T-cell (primary cell): Measurements from ENCODE around the gene UBE3A. TPM values are rescaled to one million over a fixed set of nuclear protein-coding genes. Genes with fewer than 3 reads are reported as not detected.

Experiments used
- ATAC-seq, 4 experiments: fragments of 200-7000 bp in 3 of 4; fragments of 150-1000 bp in 1 of 4; cut with Tn5 transposase; replicated peaks in 1 of 4; 1 replicate in 3 of 4; 2 replicates in 1 of 4; pipeline ENCODE4 v1.10.0; 2021; ENCODE audit warnings: moderate library complexity in 3 of 4, mild to moderate bottlenecking in 2 of 4, moderate number of reproducible peaks in 1 of 4
- CTCF ChIA-PET, 2 donors: fragments of 300-600 bp; sonication (Branson Sonifier 250); formaldehyde crosslinking; loops; one replicate each; lab custom pipeline; 2022; ENCODE audit warnings: antibody characterized with exemption in 2 of 2; lab: Charles Lee
- POLR2A ChIA-PET, 2 donors: fragments of 300-600 bp; sonication (Branson Sonifier 250); formaldehyde crosslinking; loops; one replicate each; lab custom pipeline; 2022; ENCODE audit warnings: antibody characterized with exemption in 2 of 2; lab: Charles Lee
- DNase-seq, 35 experiments: peaks; one replicate each; pipeline versions ENCODE4 v3.0.0 to v3.0.0-alpha.2; 2013 to 2023
- H3K27ac ChIP-seq: one replicate; pipeline ENCODE4 v1.5.1; 2013; ENCODE audit warnings: low read length
- H3K27me3 ChIP-seq, 2 experiments: replicated peaks in 1 of 2; 1 replicate in 1 of 2; 2 replicates in 1 of 2; pipeline versions ENCODE4 v1.6.1 to v1.7.0; 2013; ENCODE audit warnings: low read length in 1 of 2, mixed read lengths in 1 of 2; ENCODE audit not compliant: control insufficient read depth in 2 of 2, insufficient read depth in 2 of 2; ENCODE audit errors: extremely low read depth in 1 of 2
- H3K36me3 ChIP-seq, 2 donors: 1 replicate in 1 of 2; 2 replicates in 1 of 2; pipeline versions ENCODE4 v1.6.1 to v1.7.0; 2013; ENCODE audit warnings: low read length in 1 of 2; ENCODE audit not compliant: control insufficient read depth in 2 of 2, insufficient read depth in 1 of 2; ENCODE audit errors: extremely low read depth in 1 of 2
- H3K4me1 ChIP-seq, 2 experiments: 1 replicate in 1 of 2; 2 replicates in 1 of 2; pipeline versions ENCODE4 v1.6.1 to v1.7.0; 2013; ENCODE audit warnings: low read length in 2 of 2, mixed read lengths in 1 of 2; ENCODE audit not compliant: insufficient read depth in 2 of 2, control insufficient read depth in 1 of 2; ENCODE audit errors: extremely low read depth in 1 of 2
- H3K4me3 ChIP-seq, 2 donors: 1 replicate in 1 of 2; 2 replicates in 1 of 2; pipeline versions ENCODE4 v1.5.1 to v1.7.0; 2013; ENCODE audit warnings: mild to moderate bottlenecking in 2 of 2, low read length in 1 of 2, moderate library complexity in 1 of 2; ENCODE audit not compliant: control insufficient read depth in 1 of 2; ENCODE audit errors: extremely low read depth in 1 of 2
- H3K9me3 ChIP-seq: 2 replicates; pipeline ENCODE4 v1.7.0; 2013
- H3K27ac Mint-ChIP-seq, 2 donors: one replicate each; pipeline ENCODE4 v1.8.0; 2020 to 2021; ENCODE audit warnings: mild to moderate bottlenecking in 2 of 2, mixed read lengths in 2 of 2
- H3K27me3 Mint-ChIP-seq, 2 donors: one replicate each; pipeline ENCODE4 v1.8.0; 2021 to 2022; ENCODE audit warnings: mixed read lengths in 2 of 2
- H3K36me3 Mint-ChIP-seq: one replicate; pipeline ENCODE4 v1.8.0; 2021; ENCODE audit warnings: mixed read lengths
- H3K4me1 Mint-ChIP-seq, 3 donors: one replicate each; pipeline ENCODE4 v1.8.0; 2020 to 2022; ENCODE audit warnings: mixed read lengths in 3 of 3, mild to moderate bottlenecking in 1 of 3
- H3K4me3 Mint-ChIP-seq, 3 donors: one replicate each; pipeline ENCODE4 v1.8.0; 2020 to 2022; ENCODE audit warnings: mild to moderate bottlenecking in 3 of 3, mixed read lengths in 3 of 3, moderate library complexity in 3 of 3
- H3K9me3 Mint-ChIP-seq, 3 donors: one replicate each; pipeline ENCODE4 v1.8.0; 2020 to 2022; ENCODE audit warnings: mixed read lengths in 3 of 3
- WGBS: methylation state at CpG from one replicate; pipeline ENCODE4 v1.1.5; 2013; ENCODE audit warnings: missing lambda C conversion rate; ENCODE audit not compliant: insufficient coverage; 5-methylcytosine and 5-hydroxymethylcytosine counted together
- total RNA-seq, 35 experiments: library from RNA in 6 of 35; stranded (reverse) in 6 of 35; fragments of 120-200 nt in 1 of 35; gene quantifications; one replicate each; pipeline versions ENCODE4 v1.2.1 to v1.2.4 and lab custom pipeline; 2013 to 2026

The UBE3A gene
- total RNA-seq, 5 donors from 2014 or later (not counting 1 experiment from before 2014, with no cell fraction given): 115 to 119 (median 118) TPM

DNA sequence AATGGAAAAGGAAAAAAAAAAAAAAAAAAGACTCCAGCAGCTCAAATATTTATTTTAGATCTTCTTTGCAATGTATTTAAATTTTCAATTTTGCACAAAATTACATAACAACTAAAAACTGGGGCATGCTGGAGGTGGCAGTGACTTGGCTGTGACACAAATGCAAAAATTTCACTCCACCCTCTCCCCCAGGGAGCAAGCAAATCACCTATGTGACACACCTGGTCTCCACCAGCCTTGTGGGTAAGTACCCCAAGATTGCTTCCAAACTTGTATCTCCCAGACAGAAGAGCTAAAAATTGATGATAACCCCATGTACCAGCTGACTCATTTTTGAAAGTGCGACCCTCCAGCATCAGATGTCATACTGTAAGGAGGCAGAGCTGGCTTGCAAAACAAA is 32.0 kb downstream of the UBE3A start:
- ATAC-seq: no peak
- no peak overlapping the region for H3K4me3 Mint-ChIP-seq
- POLR2A ChIA-PET: interaction anchor here in 1 of 2 donors (0.7 kb wide), 1 partner anchor 16 kb away, joined by 4 read pairs; no protein-coding TSS in a partner anchor

DNA sequence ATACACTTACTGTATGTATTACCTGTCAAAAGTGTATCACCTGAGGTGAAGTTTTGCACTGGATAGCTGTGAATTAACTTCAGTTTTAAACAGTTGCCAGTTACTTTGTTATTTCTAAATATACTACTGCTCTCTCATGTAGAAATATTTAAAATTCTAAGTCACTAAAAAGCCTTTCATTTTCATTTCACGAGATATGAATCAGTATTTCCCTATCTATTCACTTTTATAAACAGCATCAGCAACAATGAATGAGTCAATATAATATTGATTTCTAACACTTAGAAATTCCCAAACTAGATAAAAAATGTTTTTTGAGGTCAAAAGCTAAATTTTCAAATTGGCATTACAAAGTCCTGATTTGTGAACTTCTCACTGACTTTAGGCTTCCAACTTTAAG is 32.6 kb downstream of the UBE3A start:
- H3K4me3 ChIP-seq: no peak overlapping the region
- ATAC-seq: no peak
- H3K27ac ChIP-seq: no peak overlapping the region
- CTCF ChIA-PET: interaction anchor here (0.5 to 0.6 kb wide), 3 partner anchors 10 to 1306 kb away, joined by 3 to 5 read pairs (median 4); no protein-coding TSS in a partner anchor
- peaks cover 2 to 7% of the 10 kb centered on the region in 2 experiments for H3K4me1 ChIP-seq
- Mint-ChIP-seq H3K4me1 (peaks cover 34 to 49% (median 36%) of the 10 kb centered on the region in 3 donors), H3K36me3 (peaks cover 67% of the 10 kb centered on the region), H3K27me3 (no peaks in the 10 kb centered on the region), H3K27ac (no peak overlapping the region), H3K4me3 (no peak overlapping the region), H3K9me3 (peaks cover 3 to 13% (median 9%) of the 10 kb centered on the region in 3 donors)
- no peaks in the 10 kb centered on the region for H3K27me3 ChIP-seq
- POLR2A ChIA-PET: interaction anchor here in 1 of 2 donors (0.6 to 0.7 kb wide), 2 partner anchors 16 to 26 kb away, joined by 3 to 4 read pairs; no protein-coding TSS in a partner anchor
- H3K9me3 ChIP-seq: no peaks in the 10 kb centered on the region
- H3K36me3 ChIP-seq: peaks cover 0 to 22% of the 10 kb centered on the region in 2 donors
- DNase-seq: no peak
- no CpG with 5 or more reads among the region's 1 CpG for WGBS

More for the DNA sequence above, 32.0 kb downstream of the UBE3A start:
- Histone ChIP-seq H3K27ac (no peak overlapping the region), H3K27me3 (no peaks in the 10 kb centered on the region), H3K36me3 (peaks cover 0 to 22% of the 10 kb centered on the region in 2 donors), H3K4me1 (peaks cover 2 to 9% of the 10 kb centered on the region in 2 experiments), H3K9me3 (no peaks in the 10 kb centered on the region), H3K4me3 (no peak overlapping the region)
- CTCF ChIA-PET: interaction anchor here in 1 of 2 donors (0.6 kb wide), 1 partner anchor 61 kb away, joined by 5 read pairs; no protein-coding TSS in a partner anchor
- Mint-ChIP-seq H3K4me1 (peaks cover 34 to 49% (median 35%) of the 10 kb centered on the region in 3 donors), H3K9me3 (peaks cover 3 to 13% (median 9%) of the 10 kb centered on the region in 3 donors), H3K27me3 (no peaks in the 10 kb centered on the region), H3K36me3 (peaks cover 61% of the 10 kb centered on the region), H3K27ac (no peak overlapping the region)
- 43% methylated on average over 1 of the region's 1 CpG for WGBS
- no peak for DNase-seq

DNA sequence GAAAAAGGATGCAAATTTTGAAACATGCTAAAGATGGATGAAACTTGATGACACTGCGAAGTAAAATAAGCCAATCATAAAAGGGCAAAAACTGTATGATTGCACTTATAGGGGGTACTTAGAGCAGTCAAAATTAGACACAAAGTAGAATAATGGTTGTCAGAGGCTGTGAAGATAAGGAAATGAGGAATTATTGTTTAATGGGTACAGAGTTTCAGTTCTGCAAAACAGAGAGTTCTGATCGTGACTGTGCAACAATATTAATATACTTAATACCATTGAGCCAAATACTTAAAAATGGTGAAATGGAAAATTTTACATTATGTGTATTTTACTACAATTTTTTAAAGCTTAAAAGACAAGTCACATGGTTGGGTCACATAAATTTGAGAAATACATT is 35.1 kb downstream of the UBE3A start:
- DNase-seq: no peak
- Mint-ChIP-seq H3K4me3 (no peak overlapping the region), H3K27ac (no peak overlapping the region), H3K4me1 (peaks cover 20 to 44% (median 27%) of the 10 kb centered on the region in 3 donors), H3K36me3 (peaks cover 82% of the 10 kb centered on the region), H3K9me3 (peaks cover 3 to 13% (median 9%) of the 10 kb centered on the region in 3 donors), H3K27me3 (no peaks in the 10 kb centered on the region)
- peaks cover 2 to 3% of the 10 kb centered on the region in 2 experiments for H3K4me1 ChIP-seq
- H3K9me3 ChIP-seq: no peaks in the 10 kb centered on the region
- H3K36me3 ChIP-seq: peaks cover 0 to 22% of the 10 kb centered on the region in 2 donors
- CTCF ChIA-PET: interaction anchor here in 1 of 2 donors (0.6 kb wide), 1 partner anchor 31 kb away, joined by 3 read pairs; no protein-coding TSS in a partner anchor
- no peak for ATAC-seq
- H3K4me3 ChIP-seq: no peak overlapping the region
- 100% methylated on average over 1 of the region's 2 CpGs for WGBS
- POLR2A ChIA-PET: no interaction called here
- no peaks in the 10 kb centered on the region for H3K27me3 ChIP-seq
- no peak overlapping the region for H3K27ac ChIP-seq

DNA sequence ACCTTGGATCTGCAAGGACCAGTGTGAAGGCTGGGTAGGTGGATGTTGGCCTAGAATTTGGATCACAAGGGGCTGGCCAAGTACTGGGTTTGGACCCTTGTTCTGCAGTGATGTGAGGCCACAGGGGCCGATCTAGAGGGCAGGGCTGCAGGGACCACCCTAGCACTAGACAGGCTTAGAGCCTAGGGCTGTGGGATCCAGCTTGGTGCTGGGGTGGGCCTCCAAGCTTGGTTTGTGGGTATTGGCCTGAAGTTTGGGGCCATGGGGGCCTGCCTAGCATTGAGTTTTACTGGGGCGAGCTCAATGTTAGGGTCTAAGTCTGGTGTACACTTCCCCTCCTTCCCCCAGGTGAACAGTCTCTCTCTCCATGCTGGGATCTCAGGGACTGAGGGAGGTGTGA is 36.5 kb downstream of the UBE3A start:
- peaks cover 90% of the 10 kb centered on the region for H3K36me3 Mint-ChIP-seq
- ATAC-seq (no peak), DNase-seq (no peak)
- POLR2A ChIA-PET: interaction anchor here in 1 of 2 donors (0.6 kb wide), 1 partner anchor 9 kb away, joined by 3 read pairs; no protein-coding TSS in a partner anchor
- Histone ChIP-seq H3K36me3 (peaks cover 0 to 22% of the 10 kb centered on the region in 2 donors), H3K27ac (no peak overlapping the region), H3K4me3 (no peak overlapping the region), H3K4me1 (peaks cover 0 to 3% of the 10 kb centered on the region in 2 experiments), H3K9me3 (no peaks in the 10 kb centered on the region), H3K27me3 (no peaks in the 10 kb centered on the region)
- H3K27me3 Mint-ChIP-seq: no peaks in the 10 kb centered on the region
- no peak overlapping the region for H3K27ac Mint-ChIP-seq
- H3K4me3 Mint-ChIP-seq: no peak overlapping the region
- CTCF ChIA-PET: no interaction called here
- 100% methylated on average over 1 of the region's 2 CpGs for WGBS
- H3K4me1 Mint-ChIP-seq: peaks cover 30 to 48% (median 31%) of the 10 kb centered on the region in 3 donors
- peaks cover 3 to 13% (median 9%) of the 10 kb centered on the region in 3 donors for H3K9me3 Mint-ChIP-seq

DNA sequence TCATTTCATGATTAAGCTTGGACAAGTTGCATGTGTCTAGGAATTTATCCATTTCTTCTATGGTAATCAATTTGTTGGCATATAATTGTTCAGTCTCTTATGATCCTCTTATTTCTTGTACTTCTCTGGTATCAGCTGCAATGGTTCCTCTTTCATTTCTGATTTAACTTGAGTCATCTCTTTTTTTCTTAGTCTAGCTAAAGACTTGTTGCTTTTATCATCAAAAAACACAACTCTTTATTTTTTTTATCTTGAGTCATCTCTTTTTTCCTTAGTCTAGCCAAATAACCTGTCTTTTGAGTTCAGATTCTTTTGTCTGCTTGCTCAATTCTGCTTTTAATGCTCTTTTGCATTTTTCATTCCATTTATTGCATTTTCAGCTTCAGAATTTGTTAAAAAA is 37.3 kb downstream of the UBE3A start:
- no peak for ATAC-seq
- H3K27me3 ChIP-seq: no peaks in the 10 kb centered on the region
- no peak overlapping the region for H3K27ac ChIP-seq
- Mint-ChIP-seq H3K27me3 (no peaks in the 10 kb centered on the region), H3K4me3 (no peak overlapping the region), H3K36me3 (peaks cover 86% of the 10 kb centered on the region), H3K9me3 (peaks cover 3 to 13% (median 9%) of the 10 kb centered on the region in 3 donors), H3K27ac (no peak overlapping the region), H3K4me1 (peaks cover 24 to 42% (median 25%) of the 10 kb centered on the region in 3 donors)
- H3K4me3 ChIP-seq: no peak overlapping the region
- peaks cover 0 to 22% of the 10 kb centered on the region in 2 donors for H3K36me3 ChIP-seq
- peaks cover 0 to 3% of the 10 kb centered on the region in 2 experiments for H3K4me1 ChIP-seq
- CTCF ChIA-PET: no interaction called here
- POLR2A ChIA-PET: no interaction called here
- H3K9me3 ChIP-seq: no peaks in the 10 kb centered on the region
- DNase-seq: no peak

DNA sequence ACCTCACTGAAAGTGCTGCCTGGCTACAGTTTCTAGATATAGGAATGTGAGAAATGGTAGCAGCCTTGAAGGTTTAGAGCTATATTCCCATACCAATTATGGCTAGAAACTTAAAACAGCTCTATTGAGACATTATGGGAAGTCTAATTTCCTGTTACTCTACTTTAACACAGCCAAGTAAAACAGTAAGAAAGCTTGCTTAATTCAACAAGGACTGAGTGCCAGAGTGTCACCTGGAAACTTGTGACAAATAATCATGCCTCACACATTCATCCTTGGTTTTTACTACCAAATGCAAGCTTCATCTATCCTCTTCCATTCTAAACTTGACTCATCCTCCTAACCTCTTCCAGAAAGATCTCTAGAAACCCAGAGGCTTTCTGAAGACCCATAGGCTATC is 41.7 kb downstream of the UBE3A start:
- DNase-seq: no peak
- H3K4me1 ChIP-seq: peaks cover 0 to under 1% of the 10 kb centered on the region in 2 experiments
- Mint-ChIP-seq H3K4me1 (peaks cover 36 to 44% (median 40%) of the 10 kb centered on the region in 3 donors), H3K27ac (no peak overlapping the region), H3K9me3 (no peaks in the 10 kb centered on the region), H3K4me3 (no peak overlapping the region), H3K27me3 (no peaks in the 10 kb centered on the region), H3K36me3 (peaks cover 59% of the 10 kb centered on the region)
- ChIA-PET POLR2A (no interaction called here), CTCF (no interaction called here)
- H3K9me3 ChIP-seq: no peaks in the 10 kb centered on the region
- no peak for ATAC-seq
- H3K27me3 ChIP-seq: no peaks in the 10 kb centered on the region
- H3K27ac ChIP-seq: no peak overlapping the region
- no peak overlapping the region for H3K4me3 ChIP-seq
- peaks cover 0 to 2% of the 10 kb centered on the region in 2 donors for H3K36me3 ChIP-seq
